GM04504 (cell line): ENCODE results near the gene TNS1.
A peak's percentile ranks its signal among the peaks of the same experiment; 100 is the strongest.

Experiments
- DNase-seq: peaks from one replicate; pipeline ENCODE4 v3.0.0-alpha.2; 2012; ENCODE audit warnings: low read depth

Gene TNS1

DNA sequence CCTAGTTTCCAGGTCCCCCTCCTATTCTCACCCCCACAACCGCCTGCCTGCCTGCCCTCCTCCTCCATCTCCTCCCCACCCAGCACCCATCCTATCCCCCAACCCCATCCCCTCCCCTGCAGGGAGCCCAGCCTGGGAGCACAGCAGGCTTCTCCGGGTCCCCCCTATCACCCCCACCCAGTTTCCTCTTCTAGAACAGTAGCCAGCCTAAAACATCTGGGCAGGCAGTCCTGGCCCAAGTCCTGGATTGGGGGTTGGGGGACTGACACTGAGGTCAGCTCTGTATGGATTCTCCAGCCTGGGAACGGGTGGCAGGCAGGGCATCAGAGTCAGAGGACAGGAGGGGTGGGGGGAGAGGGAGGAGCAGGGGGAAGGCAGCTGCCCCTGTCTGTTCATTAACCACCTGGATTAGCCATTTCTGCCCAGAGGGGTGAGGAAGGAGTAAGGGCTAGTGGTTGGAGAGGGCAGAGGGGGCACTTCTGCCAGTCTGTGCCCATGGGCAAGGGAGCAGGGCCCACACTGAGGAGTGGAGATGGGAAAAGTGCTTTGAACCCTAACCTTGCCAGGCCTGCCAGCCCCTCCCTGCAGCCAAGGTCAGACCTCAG is 60.0 kb downstream of the TNS1 start:
- no peak for DNase-seq

DNA sequence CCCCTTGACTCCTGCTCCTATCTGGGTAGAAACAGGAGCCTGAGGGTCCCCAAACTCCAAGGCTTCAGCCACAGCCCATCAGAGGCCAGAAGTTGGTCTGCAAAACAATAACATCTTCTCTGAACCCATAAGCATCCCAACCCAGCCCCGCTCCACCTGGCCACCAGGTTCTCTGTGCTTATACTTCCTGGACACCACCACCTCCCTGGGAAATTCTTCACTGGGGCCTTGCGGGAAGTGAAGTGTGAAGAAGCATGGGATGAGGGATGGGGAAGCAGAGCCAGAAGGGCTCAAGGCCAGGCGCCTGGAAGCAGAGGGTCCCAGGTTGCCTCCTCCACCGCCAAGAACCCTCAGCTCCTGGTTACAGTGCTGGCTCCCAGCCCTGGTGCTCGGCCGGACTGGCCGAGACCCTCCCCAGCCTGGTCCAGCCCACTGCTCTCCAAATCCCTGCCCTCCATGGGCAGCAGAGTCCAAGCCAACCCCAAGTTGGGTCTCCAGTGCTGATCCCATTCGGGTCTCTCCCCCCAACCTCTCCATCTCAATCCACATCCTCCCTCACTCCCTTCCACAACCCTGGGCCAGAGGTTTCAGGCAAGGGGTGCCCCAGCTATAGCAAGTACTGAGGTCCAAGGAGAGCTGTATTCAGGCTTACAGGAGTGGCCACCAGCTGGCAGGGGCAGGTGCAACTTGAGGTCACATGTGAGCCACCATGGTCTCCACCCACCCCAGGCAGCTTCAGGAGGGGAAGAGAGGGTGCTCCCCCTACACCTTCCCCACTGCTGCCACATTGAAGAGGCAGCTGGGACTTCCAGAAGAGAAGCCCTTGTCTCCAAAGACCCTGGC is 60.7 kb downstream of the TNS1 start:
- DNase-seq, result no peak

DNA sequence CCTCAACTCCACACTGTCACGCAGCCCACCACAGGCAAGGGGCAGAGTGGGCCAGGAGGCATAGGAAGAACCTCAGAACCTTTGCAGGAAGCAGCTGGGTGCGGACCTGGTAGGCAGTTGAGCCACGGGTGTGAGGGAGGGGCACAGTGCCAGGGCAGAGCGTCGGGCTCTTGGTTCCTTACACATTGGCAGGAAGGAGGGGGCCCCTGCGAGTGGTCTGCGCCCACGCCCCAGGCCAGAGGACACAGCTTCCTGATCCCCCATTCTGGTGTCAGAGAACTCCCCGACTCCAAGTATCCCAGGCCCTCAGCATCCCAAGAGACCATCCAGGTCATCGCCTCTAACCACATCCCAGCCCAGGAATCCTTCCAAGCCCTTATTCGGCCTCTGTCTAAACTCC is 61.5 kb downstream of the TNS1 start:
- no peak for DNase-seq

DNA sequence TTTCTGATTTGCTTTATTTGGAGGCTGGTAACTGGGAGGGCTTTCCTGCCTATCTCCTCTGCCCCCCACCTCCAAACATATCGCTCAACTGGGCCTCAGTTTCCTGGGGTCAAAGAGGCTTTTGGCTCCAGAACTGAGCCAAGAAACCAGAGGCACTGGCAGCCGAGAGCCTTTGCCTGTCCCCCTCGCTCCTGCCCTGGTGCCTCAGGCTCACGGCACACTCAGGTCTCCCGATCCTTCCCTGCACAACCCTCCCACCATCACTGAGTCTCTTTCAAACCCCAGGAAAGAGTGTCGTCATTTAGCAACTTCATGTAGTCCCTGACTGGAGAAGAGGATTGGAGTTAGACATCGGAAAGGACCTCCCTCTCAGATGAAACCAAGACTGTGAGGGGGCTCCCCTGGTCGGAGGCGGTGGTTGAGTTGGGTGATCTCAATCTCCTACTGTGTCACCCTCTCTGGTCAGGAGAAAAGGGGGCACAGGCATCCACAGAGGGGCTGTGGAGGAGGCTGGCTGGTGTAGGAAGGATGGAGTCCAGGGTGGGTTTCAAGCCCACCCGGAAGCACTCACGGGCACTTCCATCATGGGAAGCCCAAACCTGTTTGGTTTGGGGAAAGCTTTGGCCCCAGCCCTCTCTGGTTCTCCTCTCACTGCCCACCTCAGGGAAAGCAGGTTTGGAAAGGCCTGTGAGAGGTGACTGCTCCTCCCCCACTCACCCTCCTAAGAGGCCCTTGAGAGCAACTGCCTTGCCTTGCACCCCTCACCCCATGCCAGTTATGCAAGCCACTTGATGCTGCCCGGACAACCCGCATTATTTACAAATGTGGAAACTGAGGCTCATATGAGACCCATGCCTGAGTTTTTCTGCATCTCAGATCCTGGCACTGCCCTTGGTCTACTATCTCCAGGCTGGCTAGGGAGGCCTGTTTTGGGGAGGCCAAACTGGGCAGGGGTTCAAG is 62.3 kb downstream of the TNS1 start:
- DNase-seq, result no peak

DNA sequence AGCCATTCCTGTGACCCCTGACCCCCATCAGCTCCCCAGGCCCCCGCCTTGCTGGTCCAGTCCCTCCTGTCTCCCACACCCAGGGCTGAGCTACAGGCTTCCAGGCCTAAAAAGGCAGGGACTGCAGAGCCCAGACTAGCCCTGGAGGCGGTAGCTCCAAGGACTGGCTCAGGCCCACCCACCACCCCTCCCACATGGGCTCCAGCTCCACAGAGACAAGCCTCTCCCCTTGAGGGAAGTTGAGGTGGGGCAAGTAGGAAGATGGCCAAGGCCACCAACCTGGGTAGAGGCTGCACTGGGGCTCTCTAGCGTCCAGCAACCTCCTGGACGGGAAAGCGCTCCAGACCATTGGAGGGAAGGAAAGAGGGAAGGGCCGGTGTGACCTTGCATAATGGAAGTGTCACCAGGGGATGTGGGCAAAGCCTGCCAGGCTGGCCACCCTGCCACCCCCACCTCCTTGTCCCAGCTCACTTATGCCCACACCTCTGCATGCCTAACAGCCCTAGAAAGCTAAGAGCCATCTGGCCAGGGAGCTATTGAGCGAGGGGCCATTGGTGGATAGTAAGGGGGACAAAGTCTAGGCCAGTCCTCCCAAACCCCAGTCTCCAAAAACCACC is 63.1 kb downstream of the TNS1 start:
- DNase-seq, result no peak

DNA sequence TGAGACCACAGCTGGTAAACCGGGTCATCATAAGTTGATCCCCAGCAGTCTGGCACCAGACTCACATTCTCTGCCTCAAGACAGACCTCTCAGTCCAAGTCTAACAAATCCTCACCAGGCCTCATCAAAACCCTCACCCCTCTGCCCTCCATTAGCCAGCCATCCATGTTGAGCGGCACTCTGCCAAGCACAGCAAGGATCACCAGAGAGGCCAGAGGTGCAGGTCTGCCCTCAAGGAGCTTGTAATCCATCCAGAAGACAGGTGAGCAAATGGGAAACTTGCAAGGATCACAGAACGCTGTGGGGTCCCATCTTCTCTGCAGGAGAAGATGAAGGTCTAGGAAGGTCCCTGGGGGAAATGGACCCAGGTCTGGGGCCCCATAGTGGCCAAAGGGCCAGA is 63.6 kb downstream of the TNS1 start:
- no peak for DNase-seq

DNA sequence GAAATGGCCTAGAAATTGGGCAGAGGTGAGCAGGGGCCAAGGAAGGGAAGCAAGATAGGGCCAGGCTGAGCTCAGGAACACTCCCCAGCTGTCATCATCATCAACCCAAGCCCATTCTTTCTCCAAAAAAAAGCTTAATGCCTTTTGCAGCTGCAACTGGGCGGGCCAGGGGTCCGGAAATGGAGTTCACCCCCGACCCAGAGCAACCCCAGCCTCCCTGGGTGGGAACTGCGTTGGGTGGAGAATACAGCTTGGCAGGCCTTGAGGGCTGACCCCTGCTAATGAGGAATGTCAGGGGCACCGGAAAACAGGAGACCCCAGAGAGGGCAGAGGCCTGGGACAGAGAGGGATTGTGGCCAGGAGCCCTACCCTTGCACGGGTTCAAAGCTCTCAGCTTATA is 64.8 kb downstream of the TNS1 start:
- DNase-seq, result no peak

DNA sequence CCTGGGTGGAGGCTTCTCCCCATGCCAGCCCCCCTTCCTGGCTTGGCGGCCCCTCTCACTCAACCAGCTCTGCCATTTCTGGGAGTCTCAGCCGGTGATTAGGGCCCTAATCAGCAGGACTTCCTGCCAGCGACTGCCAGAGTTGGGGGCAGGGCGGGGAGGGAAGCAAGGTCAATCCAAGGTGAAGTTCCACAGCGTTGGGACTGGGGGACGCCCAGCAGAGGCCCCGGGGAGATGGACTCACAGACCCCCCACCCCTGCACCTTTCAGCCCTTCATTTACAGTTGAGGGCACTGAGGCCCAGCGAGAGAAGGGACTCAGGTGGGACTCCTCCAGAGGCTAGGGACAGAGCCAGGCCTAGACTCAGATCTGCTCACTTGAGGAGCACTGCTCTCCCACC is 65.3 kb downstream of the TNS1 start:
- no peak for DNase-seq

DNA sequence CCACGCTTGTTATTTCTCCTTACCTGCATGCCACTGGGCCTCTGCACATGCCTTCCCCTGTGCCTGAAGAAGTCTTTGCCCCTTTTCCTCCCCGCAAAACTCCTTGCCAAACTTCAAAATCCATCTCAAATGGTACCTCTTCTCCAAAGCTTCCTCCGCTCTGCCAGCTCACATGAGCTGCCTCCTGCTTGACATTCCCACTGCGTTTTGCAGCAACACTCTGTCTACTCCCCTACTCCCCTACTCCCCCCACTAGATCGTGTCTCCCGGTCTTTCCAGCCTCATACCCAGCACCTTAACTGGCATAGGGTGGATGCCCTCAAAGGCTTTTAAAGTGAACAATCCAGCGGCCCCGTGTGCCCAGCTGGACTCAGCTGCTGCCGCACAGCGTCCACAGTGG is 65.8 kb downstream of the TNS1 start:
- no peak for DNase-seq

DNA sequence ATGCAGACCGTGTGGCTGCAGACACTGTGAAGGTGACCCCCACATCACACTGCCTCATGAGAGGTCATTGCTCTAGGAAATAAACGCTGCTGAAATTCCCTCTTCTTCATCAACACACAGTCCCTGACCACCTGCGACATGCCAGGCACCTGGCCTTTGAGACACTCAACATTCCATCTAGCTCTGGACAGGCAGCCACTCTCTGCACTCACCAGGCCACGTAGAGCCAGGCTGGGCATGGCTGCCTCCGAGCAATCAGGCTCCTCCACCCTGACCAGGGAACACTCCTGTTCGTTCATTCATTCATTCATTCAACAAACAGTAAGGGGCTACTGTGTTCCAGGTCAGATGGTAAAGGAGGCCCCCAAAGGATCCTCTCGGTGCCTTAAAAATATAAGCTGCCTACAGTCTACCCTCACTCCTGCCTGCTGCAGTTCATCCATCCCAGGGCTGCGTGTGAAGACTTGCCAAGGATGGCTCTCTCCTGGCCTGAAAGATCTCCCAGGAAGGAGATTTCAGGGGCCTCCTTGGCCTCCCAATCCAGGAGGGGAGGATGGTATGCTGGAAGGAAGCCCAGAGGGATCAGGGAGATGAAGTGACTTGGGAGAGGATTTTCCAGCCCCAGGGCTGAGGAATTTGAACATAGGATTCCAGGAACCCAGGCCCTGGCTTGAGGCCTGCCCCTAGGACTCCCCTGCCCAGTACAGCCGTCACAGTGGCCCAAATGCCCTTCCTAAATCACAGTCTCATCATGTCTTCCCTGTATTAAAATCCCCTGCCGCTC is 66.7 kb downstream of the TNS1 start:
- no peak for DNase-seq

DNA sequence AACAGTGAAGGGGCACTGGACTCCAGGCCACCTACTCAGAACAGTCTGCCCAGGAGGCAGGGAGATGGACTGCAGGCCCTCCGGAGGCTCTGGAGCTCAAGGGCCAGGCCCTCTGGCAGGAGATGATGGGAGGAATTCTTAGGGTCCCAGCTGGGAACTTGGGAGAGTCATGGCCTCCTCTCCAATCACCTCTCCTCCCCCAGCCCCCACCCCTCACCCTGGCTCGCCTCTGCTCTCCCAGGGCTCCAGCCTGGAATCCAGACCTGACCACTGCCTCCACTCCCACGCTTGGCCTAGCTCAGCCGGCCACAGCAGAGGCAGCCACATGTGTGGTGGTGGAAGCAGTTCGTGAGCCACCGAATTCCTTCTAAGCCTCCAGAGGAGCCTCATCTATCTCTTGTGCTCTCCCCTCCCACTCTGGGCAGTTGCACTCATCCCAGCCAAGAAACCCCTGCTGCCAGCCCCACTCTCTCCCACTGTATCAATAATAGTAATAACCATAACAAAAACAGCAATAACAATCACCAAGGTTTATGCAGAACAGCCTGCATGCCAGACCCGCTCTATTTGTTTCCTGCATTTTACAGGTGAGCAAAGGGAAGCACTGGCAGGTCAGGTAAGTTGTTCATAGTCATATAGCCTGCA is 67.4 kb downstream of the TNS1 start:
- no peak for DNase-seq

DNA sequence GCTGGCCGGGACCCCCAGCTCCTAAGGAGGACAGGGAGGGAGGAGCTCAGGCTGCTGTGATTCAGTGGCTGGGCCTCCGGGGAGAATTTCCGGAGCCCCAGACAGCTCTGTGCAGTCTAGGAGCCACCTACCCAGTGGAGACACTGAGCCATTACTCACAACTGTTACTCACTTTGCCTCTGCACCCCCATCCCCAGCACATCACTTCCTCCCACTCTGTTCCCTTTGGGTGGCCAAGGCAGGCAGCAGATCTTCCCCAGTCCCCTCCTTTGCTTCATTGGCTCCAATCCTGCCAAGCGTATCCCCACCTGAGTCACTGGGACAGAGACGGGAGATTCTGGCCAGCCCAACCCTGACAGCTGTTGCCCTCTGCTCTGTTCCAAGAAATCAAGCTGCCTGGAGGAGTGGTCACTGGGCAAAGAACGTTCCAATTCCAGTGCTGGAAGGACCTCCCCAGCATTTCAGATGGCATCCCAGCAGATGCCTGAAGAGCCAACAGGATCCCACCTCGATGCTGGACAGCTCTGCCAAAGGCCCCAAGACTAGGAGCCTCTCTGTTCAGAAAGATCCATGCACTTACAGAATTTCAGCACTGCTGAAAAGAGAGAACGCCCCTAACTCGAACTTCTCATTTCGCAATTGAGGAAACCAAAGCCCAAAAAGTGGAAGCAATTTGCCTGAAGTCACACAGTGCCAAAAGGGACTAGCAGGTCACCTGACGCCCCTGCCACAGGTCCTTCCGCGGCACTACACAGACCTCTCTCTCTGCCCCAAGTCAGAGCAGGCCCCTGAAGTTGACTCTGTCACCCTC is 68.3 kb downstream of the TNS1 start:
- peak; percentile 79 for DNase-seq

DNA sequence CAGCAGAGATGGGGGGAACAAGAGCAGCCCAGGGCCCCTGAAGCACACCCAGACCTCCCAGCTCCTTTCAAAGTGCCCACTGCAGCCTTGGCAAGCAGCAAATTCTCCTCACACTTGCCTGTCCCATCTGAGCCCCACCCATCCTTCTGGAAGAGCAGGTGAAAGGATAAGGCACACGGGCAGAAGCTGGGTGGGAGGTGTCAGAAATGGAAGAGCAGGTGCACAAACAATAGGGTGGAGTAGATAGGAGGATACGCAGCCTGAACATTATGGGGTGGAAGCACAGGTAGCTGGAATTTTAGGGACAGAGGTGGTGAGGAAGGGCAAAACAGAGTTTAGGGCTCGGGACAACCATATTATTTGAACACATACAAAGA is 69.2 kb downstream of the TNS1 start:
- no peak for DNase-seq

DNA sequence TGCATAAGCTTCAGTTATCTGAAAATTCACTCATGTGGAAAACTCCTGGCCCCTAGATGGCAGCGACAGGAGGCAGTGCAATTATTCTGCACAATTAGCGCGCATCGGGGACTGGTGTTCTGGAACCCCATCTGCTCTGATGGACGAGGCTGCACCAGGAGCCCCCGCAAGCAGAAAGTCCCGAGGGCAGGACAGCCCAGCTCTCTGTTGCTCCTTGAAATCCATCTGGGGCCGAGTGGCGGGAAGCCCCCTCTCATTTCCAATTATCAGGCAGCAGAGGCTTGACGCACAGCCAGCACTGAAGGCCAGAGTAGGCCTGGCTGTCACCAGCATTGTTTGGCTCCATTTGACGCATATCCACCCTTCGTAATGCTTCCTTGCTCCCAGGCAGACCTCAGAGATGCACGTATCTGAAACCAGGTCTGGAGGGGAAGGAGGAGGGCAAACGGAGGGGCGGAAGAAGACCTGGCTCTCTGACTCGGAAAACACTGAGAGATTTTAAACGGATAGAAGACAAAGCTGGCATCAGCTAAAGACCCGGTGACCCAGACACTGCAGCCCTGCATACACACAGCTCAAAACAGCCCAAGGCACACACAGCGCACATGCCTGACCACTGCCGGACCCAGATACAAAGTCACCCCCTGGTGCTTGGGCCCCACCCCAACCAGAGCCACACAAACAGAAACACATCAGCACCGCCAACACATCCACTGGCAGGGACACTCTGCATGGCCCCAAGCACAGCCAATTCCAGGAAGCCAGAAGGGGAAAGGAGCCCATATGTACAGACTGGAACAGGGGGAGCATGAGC is 69.8 kb downstream of the TNS1 start:
- DNase-seq, result no peak

DNA sequence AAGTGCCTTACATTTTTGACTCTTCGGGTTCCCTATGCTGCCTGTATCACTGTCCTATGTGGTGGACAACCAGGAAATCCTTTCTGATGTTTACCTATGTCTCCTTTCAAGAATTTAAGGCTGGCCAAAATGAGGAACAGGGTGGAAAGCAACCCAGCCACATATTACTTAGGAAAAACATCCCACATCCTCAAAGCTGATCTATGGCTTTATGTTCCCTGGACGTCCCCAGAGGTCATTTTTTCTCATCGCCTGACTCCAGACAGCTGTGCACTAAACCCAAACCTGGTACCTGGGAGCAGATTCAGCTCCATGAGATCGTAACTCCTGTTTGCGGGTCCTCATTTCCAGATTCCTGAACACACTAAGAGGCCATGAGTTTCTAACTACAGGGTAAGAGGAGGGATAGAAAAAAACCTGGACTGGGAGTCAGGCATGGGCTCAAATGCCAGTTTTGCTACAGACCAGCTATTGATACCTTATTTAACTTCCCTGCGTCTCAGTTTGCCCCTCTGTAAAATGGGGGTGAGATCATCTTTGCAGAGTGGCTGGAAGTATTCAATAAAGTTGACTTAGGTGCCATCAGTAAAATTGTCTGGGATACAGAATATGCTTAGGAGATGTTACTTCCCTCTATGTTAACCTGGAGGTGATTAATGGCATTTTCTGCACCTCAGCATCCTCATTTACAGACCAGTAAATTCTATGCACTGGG is 70.8 kb downstream of the TNS1 start:
- DNase-seq, result no peak

DNA sequence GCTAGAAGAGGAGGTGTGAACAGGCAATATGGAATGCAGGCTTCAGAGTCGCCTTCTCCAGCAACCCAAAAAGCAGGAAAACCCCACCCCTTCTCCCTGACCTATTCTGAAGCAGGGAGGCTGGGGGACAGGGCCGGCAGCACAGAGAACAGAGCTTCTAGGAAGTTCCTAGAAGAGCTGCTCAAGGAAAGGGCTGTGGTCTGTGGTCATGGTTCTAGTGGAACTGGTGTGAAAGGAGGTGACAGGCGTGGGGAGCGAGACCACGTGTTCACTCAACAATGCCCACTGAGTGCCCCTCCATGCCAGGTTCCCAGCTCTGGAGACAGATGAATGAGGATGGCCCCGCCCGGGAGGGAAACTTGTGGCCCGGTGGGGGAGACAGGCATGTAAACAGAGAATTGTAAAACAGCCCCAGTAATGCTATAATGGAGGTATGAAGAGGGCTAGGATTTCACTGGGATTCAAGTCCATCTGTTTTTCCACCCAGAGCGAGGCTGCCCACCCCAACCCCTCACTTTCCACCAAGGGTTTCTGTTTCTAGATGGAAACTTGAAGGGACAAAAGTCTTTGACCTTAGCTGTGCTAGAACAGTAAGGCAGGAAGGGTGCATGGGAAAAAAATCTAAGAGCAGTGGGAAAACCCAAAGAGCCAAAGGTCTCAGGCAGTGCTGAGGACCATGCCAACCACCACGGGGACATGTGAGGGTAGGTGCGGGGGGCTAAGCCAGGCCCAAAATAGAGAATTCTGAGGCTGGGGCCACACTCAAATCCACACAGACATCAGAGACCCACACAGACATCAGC is 71.8 kb downstream of the TNS1 start:
- DNase-seq, result no peak
